H7 (cell line): ENCODE measurements around the gene GP1BB. TPM values are rescaled to one million over a fixed set of nuclear protein-coding genes. Genes with fewer than 3 reads are reported as not detected.
A peak's percentile ranks its signal among the peaks of the same experiment; 100 is the strongest.
"Not testable (repeated sequence)": the region's sequence is repeated elsewhere in the genome, so short reads cannot be mapped to it uniquely, and the experiment has no call there.

Experiments used
- DNase-seq: peaks from one replicate; pipeline ENCODE4 v3.0.0; 2012
- H3K27me3 ChIP-seq: 2 replicates; pipeline ENCODE4 v1.6.0; 2011; ENCODE audit warnings: mild to moderate bottlenecking, low read length; ENCODE audit not compliant: control insufficient read depth, insufficient read depth
- H3K36me3 ChIP-seq: replicated peaks from 2 replicates; pipeline ENCODE4 v1.5.1; 2011; ENCODE audit warnings: low read length; ENCODE audit not compliant: control insufficient read depth, insufficient read depth
- H3K4me3 ChIP-seq: 2 replicates; pipeline ENCODE4 v1.5.1; 2011; ENCODE audit warnings: low read depth, mild to moderate bottlenecking, control low read depth, low read length, moderate library complexity; ENCODE audit not compliant: insufficient read depth
- total RNA-seq: library from RNA; depleted of rRNA; stranded (reverse); fragments of >200 nt; shearing (Covaris generic); gene quantifications from 2 replicates; pipeline ENCODE4 v1.2.3, GENCODE V29; 2014

Gene GP1BB
- total RNA-seq, 1 experiment from 2014 or later: 3.7 TPM

DNA sequence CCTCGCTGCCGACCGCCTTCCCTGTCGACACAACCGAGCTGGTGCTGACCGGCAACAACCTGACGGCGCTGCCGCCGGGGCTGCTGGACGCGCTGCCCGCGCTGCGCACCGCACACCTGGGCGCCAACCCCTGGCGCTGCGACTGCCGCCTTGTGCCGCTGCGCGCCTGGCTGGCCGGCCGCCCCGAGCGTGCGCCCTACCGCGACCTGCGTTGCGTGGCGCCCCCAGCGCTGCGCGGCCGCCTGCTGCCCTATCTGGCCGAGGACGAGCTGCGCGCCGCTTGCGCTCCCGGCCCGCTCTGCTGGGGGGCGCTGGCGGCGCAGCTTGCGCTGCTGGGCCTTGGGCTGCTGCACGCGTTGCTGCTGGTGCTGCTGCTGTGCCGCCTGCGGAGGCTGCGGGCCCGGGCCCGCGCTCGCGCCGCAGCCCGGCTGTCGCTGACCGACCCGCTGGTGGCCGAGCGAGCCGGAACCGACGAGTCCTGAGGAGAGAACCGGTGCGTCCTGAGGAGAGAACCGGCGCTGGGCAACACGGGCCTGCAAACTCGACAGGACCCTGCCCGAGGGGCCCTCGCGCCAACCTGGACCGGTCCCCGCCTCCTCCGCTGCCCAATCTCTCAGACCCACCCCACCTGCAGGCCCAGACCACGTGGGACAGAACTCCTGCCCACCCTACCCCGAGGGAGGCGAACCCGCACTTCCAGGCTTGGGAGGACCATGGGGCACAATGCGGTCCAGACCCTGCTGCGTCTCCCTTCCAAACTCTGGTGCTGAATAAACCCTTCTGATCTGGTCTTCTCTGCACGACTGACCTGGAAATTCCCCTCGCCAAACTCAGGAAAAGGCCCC lies 866 bp downstream of the GP1BB start:
- H3K27me3 ChIP-seq: peaks cover 77% of the 10 kb centered on the region
- peak overlapping the region; percentile 31 for H3K4me3 ChIP-seq
- H3K36me3 ChIP-seq: no peaks in the 10 kb centered on the region

GRCh38 chr22:19724927-19725661 lies 1.8 kb downstream of the GP1BB start:
- Histone ChIP-seq H3K27me3 (peaks cover 69% of the 10 kb centered on the region), H3K4me3 (no peak overlapping the region), H3K36me3 (no peaks in the 10 kb centered on the region)
- DNase-seq: no peak

More for the DNA sequence above, 866 bp downstream of the GP1BB start:
- peak; percentile 94 for DNase-seq

GRCh38 chr22:19726064-19726788 lies 2.9 kb downstream of the GP1BB start:
- not testable (repeated sequence) for DNase-seq, H3K4me3 ChIP-seq, H3K36me3 ChIP-seq
- H3K27me3 ChIP-seq: peaks cover 58% of the 10 kb centered on the region

DNA sequence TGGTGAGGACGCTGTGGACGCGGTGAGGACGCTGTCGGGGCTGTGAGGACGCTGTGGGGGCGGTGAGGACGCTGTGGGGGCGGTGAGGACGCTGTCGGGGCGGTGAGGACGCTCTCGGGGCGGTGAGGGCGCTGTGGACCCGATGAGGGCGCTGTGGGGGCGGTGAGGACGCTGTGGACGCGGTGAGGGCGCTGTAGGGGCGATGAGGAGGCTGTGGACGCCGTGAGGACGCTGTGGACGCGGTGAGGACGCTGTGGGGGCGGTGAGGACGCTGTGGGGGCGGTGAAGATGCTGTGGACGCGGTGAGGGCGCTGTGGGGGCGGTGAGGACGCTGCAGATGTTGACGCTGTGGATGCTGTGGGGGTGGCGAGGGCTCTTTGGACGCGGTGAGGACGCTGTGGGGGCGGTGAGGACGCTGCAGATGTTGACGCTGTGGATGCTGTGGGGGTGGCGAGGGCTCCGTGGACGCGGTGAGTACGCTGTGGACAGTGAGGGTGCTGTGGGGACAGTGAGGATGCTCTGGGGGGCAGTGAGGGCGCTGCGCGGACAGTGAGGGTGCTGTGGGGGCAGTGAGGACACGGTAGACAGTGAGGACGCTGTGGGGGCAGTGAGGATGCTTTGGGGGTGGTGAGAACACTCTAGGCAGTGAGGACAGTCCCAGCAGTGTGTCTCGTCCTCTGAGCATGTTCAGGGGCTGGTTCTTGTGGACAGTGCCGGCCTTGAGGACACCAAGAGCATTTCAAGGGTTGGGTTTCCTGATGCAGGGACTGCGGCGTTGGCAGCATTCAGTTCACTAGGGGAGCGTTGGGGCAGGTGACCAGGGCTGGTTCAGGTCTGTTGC lies 4.2 kb downstream of the GP1BB start:
- H3K4me3 ChIP-seq: no peak overlapping the region
- DNase-seq: no peak
- H3K36me3 ChIP-seq: no peaks in the 10 kb centered on the region
- H3K27me3 ChIP-seq: peaks cover 45% of the 10 kb centered on the region

DNA sequence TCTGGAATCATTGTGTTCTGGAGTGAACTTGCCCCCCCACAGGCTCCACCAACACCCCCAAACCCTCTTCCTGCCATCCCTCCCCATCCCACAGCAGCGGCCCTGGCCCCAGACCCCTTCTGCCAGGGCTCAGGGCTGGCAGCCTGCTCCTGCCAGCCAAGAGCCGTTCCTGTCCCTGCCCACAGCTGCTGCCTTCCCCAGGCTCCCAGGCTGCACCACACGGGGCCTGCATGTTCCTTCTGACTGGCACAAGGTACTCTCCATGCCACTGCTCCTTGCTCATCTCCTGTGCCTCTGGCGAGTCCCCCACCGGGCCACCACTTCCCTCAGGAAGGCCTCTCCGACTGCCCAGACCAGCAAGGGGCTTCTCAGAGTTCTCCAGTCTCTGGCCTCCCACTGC lies 4.9 kb downstream of the GP1BB start:
- Histone ChIP-seq H3K36me3 (no peaks in the 10 kb centered on the region), H3K4me3 (no peak overlapping the region), H3K27me3 (peaks cover 38% of the 10 kb centered on the region)
- no peak for DNase-seq

DNA sequence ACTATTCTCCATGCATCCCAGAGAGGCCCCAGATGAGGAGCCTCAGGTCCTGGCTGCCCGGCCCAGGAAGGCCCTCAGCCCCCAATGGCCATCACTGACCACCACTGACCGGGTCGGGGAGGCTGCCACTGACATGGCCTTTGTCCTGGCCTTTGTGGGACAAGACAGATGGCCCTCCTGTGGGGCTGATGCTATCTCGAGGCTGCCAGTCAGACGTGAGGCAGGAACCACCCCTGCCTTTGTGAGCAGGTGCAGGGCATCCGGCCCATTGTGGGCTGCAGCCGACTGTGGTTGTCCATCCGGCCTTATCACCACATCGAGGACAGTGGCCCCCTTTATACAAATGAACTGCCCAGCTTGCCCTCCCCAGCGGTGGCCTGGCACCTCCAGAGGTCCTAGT lies 5.5 kb downstream of the GP1BB start:
- Histone ChIP-seq H3K36me3 (no peaks in the 10 kb centered on the region), H3K4me3 (no peak overlapping the region), H3K27me3 (peaks cover 32% of the 10 kb centered on the region)
- no peak for DNase-seq

- Histone ChIP-seq H3K4me3 (no peak overlapping the region), H3K36me3 (no peaks in the 10 kb centered on the region), H3K27me3 (peaks cover 25% of the 10 kb centered on the region)
- no peak for DNase-seq
Measured at GRCh38 chr22:19729507-19729906, 6.2 kb downstream of the GP1BB start.

DNA sequence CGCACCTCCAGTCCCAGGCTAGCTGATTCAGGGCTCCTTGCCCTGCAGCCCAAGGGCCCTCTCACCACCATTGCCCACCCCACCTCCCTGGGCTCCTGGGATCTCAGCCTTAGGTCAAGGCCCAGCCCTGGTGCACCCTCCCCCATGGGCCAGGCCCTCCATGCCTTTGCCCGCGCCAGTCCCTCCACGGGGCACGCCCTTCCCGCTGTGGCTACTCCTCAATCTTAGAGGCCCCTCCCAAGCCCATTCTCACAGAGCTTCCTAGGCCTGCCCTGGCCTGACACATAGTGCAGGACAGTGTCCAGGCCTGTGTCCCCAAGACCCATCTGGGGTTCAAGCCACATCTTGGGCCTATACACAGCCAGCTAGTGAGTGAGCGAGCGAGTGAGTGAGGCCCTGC lies 6.9 kb downstream of the GP1BB start:
- H3K36me3 ChIP-seq: no peaks in the 10 kb centered on the region
- H3K4me3 ChIP-seq: no peak overlapping the region
- peaks cover 18% of the 10 kb centered on the region for H3K27me3 ChIP-seq
- no peak for DNase-seq

DNA sequence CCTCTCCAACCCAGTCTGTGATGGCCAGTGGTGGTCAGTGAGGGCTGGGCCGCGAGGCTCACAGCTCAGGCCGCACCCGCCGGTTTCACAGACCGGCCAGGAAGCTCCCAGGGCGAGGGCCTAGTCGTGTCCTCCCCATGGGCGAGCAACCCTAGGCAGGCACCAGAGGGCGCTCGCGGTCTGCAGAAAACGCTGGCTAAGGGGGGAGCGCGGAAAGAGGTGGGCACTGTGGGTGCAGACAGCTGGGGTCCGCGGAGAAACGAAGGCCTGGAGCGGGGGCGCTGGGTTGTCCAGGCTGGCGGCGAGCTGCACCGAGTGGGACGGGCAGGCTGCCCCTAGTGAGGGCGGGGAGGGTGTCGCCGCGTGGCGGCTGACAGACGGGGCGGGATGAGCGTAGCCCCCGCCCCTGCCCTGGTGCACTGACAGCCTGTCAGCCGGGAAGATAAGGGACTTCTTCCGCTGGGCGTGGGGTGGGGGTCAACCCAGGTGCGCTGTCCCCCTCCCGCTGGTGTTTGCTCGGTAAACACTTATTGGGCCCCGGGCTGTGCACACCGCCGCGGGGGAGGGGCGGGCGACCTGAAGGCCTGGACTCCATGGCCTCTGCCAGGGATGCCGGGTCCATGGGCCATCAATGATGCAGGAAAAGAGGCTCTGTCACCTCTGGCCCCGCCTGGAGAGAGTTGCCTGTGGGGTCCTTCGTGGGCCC lies 7.5 kb downstream of the GP1BB start:
- H3K27me3 ChIP-seq: peaks cover 14% of the 10 kb centered on the region
- peak; percentile 97 for DNase-seq
- H3K36me3 ChIP-seq: no peaks in the 10 kb centered on the region
- H3K4me3 ChIP-seq: peak overlapping the region; percentile 17

DNA sequence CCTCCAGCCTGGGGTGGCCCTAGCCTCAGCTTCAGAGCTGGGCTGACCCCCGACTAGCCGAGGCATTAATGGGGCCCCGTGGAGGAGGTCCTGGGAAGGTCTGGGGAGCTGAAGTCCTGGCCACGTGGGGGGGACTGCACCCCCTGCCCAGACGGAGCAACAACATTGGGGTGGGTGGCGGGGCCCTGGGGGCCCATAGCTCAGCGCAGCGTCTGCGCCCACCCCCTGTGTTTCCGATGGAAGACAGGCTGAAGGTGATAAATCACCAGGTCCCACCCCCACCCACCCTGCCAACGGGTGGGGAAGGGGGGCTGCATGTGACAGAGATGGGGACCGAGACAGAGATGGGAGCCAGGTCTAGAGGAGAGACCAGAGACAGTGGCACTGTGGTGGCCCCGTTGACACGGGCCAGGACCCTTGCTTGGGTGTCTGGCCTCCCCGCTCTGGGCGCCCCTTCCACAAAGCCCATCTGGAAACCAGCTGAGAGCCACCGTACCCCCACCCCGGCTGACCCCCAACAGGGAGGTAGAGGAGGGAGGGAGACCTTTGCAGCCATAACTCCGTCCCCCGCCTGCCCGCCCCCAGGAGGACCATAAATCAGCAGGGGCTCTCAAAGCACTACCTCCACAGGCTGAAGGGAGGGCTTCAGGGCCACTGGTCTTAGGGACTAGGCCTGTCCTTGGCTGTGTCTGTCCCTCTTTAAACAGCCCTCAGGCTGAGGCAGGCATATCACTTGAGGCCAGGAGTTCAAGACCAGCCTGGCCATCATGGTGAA lies 8.2 kb downstream of the GP1BB start:
- Histone ChIP-seq H3K36me3 (no peaks in the 10 kb centered on the region), H3K4me3 (no peak overlapping the region), H3K27me3 (peaks cover 13% of the 10 kb centered on the region)
- DNase-seq: no peak

- H3K4me3 ChIP-seq: no peak overlapping the region
- H3K36me3 ChIP-seq: no peaks in the 10 kb centered on the region
- DNase-seq: no peak
- H3K27me3 ChIP-seq: peaks cover 11% of the 10 kb centered on the region
Measured at GRCh38 chr22:19732403-19733113, 9.2 kb downstream of the GP1BB start.

DNA sequence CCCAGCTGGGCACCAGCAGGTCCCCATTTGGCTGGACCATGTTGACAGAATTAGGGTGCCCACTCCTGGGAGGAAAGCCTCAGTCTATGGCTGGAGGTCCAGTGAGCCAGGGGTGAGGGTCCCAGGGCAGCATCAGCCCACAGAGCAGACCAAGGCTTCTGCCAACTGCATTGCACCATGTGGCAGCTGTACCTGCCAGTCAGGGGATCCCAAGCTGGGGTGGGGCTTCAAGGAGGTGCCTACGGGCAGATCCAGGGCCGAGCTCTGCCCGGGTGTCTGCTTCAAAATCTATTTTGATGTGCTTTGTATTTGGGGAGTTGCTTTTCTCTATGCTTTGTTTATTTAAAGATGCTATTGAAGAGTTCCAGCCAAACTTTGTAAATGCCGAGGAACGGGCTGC lies 10.4 kb downstream of the GP1BB start:
- no peak for DNase-seq
- peaks cover 1% of the 10 kb centered on the region; the same call in 1 of the 2 replicates for H3K27me3 ChIP-seq
- H3K36me3 ChIP-seq: no peaks in the 10 kb centered on the region

More for the DNA sequence above, 10.4 kb downstream of the GP1BB start:
- H3K4me3 ChIP-seq: no peak overlapping the region
